Body of pancreas (tissue), 4 donors: ENCODE results near the gene CCDC120. TPM values are rescaled to one million over a fixed set of nuclear protein-coding genes. Genes with fewer than 3 reads are reported as not detected.
A peak's percentile ranks its signal among the peaks of the same experiment; 100 is the strongest.

Experiments
- ATAC-seq: fragments of 150-250 bp; one replicate; pipeline ENCODE4 v1.9.1; 2016
- DNase-seq, 4 donors: peaks; one replicate each; pipeline ENCODE4 v3.0.0-alpha.2; 2019
- H3K27ac ChIP-seq, 4 donors: fragments of 200-600 bp; sonication (generic); 1 replicate in 3 of 4; 2 replicates in 1 of 4; pipeline versions ENCODE4 v1.5.1 to v1.6.1; 2016 to 2019; ENCODE audit warnings: mild to moderate bottlenecking in 1 of 4, mixed read lengths in 1 of 4, moderate library complexity in 1 of 4
- H3K27me3 ChIP-seq, 2 donors: fragments of 200-600 bp; sonication (generic); one replicate each; pipeline ENCODE4 v1.6.0; 2016; ENCODE audit warnings: mild to moderate bottlenecking in 1 of 2
- H3K36me3 ChIP-seq, 2 donors: fragments of 200-600 bp; sonication (generic); replicated peaks in 1 of 2; 2 replicates each; pipeline ENCODE4 v1.5.1; 2016; ENCODE audit warnings: low read depth in 2 of 2; ENCODE audit not compliant: insufficient read depth in 1 of 2
- H3K4me1 ChIP-seq: fragments of 200-600 bp; sonication (generic); one replicate; pipeline ENCODE4 v1.6.0; 2016
- H3K4me3 ChIP-seq, 2 donors: fragments of 200-600 bp; sonication (generic); 1 replicate in 1 of 2; 2 replicates in 1 of 2; pipeline ENCODE4 v1.5.1; 2016 to 2019
- H3K9me3 ChIP-seq, 3 donors: fragments of 200-600 bp; sonication (generic); 1 replicate in 2 of 3; 2 replicates in 1 of 3; pipeline ENCODE4 v1.5.1; 2016
- CTCF ChIP-seq, 7 experiments: fragments of 450-650 bp in 4 of 7; fragments of 200-600 bp in 3 of 7; sonication (generic) in 3 of 7; IDR thresholded peaks; one replicate each; pipeline ENCODE4 v1.5.1; 2016 to 2019; ENCODE audit warnings: antibody characterized with exemption in 7 of 7
- POLR2A ChIP-seq, 3 donors: fragments of 450-650 bp; IDR thresholded peaks; one replicate each; pipeline ENCODE4 v1.6.1; 2016; ENCODE audit warnings: antibody characterized with exemption in 3 of 3, mild to moderate bottlenecking in 2 of 3
- WGBS, 2 donors: methylation state at CpG; one replicate each; pipeline ENCODE4 v1.1.5; 2017; 5-methylcytosine and 5-hydroxymethylcytosine counted together
- intact Hi-C: fragments of 100-400 bp; cut with DNase I; formaldehyde crosslinking; loops from one replicate; pipeline ENCODE4 v1.15.1; 2023
- total RNA-seq, 2 donors: library from RNA; depleted of rRNA; stranded (reverse); fragments of >200 nt; gene quantifications; one replicate each; pipeline ENCODE4 v1.1.0, GENCODE V29; 2016

CCDC120 gene
- total RNA-seq, result 10 to 100 TPM in 1 of 2 donors, 1 to 10 TPM in 1; 6.5 to 13.8 TPM

- peak; percentile 62 to 73 (median 68) for DNase-seq
- Histone ChIP-seq H3K36me3 (no peaks in the 10 kb centered on the region), H3K9me3 (no peaks in the 10 kb centered on the region), H3K4me1 (peaks cover 13% of the 10 kb centered on the region), H3K27ac (peak within 1 kb of the TSS; percentile 72 to 89 (median 78)), H3K4me3 (peak within 1 kb of the TSS in 1 of 2 donors; percentile 25), H3K27me3 (no peaks in the 10 kb centered on the region)
- peak; percentile 93 for ATAC-seq
- TF ChIP-seq POLR2A (IDR thresholded peaks at IDR 0.05) (peak; percentile 30 to 67 (median 67)), CTCF (IDR thresholded peaks at IDR 0.05) (no peak)
- 0% methylated on average over 1 of the region's 5 CpGs; no CpG with 5 or more reads in 1 of the 2 donors for whole genome bisulfite sequencing, 2 donors
- intact Hi-C loops, result no loop called here
Observed at GRCh38 chrX:49058794-49059193, at the start of gene CCDC120. CCDC120 (plus strand) TSS chrX:49058999; CDS start chrX:49062042, 3,043 bp downstream.

GRCh38 chrX:49019050-49019449 lies 39.7 kb upstream of the CCDC120 start:
- DNase-seq, result no peak
- intact Hi-C loops, result no loop called here
- H3K9me3 ChIP-seq, result no peaks in the 10 kb centered on the region
- no peak overlapping the region for H3K27ac ChIP-seq
- no peak for ATAC-seq
- H3K4me3 ChIP-seq, result no peak overlapping the region
- TF ChIP-seq CTCF (IDR thresholded peaks at IDR 0.05) (no peak), POLR2A (IDR thresholded peaks at IDR 0.05) (no peak)
- H3K36me3 ChIP-seq, result no peaks in the 10 kb centered on the region
- no peaks in the 10 kb centered on the region for H3K27me3 ChIP-seq
- WGBS, 2 donors, result 71 to 90% methylated on average over 1 to 2 of the region's 2 CpGs
- H3K4me1 ChIP-seq, result no peaks in the 10 kb centered on the region

- no peak overlapping the region for H3K4me3 ChIP-seq
Observed at GRCh38 chrX:49019599-49020249, 39.1 kb upstream of the CCDC120 start.

GRCh38 chrX:49029876-49030275 lies 28.9 kb upstream of the CCDC120 start:
- 76% methylated on average over 2 of the region's 6 CpGs; no CpG with 5 or more reads in 1 of the 2 donors for WGBS, 2 donors
- DNase-seq (no peak), ATAC-seq (peak; percentile 15)
- H3K27me3 ChIP-seq, result no peaks in the 10 kb centered on the region
- no peak overlapping the region for H3K27ac ChIP-seq
- intact Hi-C loops, result no loop called here
- no peak overlapping the region for H3K4me3 ChIP-seq
- peaks cover 0 to 3% of the 10 kb centered on the region in 2 donors for H3K36me3 ChIP-seq
- H3K4me1 ChIP-seq, result no peaks in the 10 kb centered on the region
- H3K9me3 ChIP-seq, result no peaks in the 10 kb centered on the region
- TF ChIP-seq CTCF (IDR thresholded peaks at IDR 0.05), result no peak

More at GRCh38 chrX:49019599-49020249, 39.1 kb upstream of the CCDC120 start:
- H3K27ac ChIP-seq, result no peak overlapping the region
- no peaks in the 10 kb centered on the region for H3K36me3 ChIP-seq
- intact Hi-C loops, result no loop called here
- no peaks in the 10 kb centered on the region for H3K27me3 ChIP-seq
- TF ChIP-seq CTCF (IDR thresholded peaks at IDR 0.05) (no peak), POLR2A (IDR thresholded peaks at IDR 0.05) (no peak)
- ATAC-seq, result no peak
- WGBS, 2 donors, result 65 to 73% methylated on average over 7 of the region's 7 CpGs
- DNase-seq, result no peak
- H3K4me1 ChIP-seq, result no peaks in the 10 kb centered on the region
- no peaks in the 10 kb centered on the region for H3K9me3 ChIP-seq

GRCh38 chrX:49030283-49030682 lies 28.5 kb upstream of the CCDC120 start:
- H3K4me1 ChIP-seq, result no peaks in the 10 kb centered on the region
- peaks cover 0 to 3% of the 10 kb centered on the region in 2 donors for H3K36me3 ChIP-seq
- WGBS, 2 donors, result 40% methylated on average over 1 of the region's 6 CpGs; no CpG with 5 or more reads in 1 of the 2 donors
- no peak overlapping the region for H3K27ac ChIP-seq
- H3K27me3 ChIP-seq, result no peaks in the 10 kb centered on the region
- ATAC-seq, result no peak
- no peak overlapping the region for H3K4me3 ChIP-seq
- DNase-seq, result no peak
- intact Hi-C loops, result no loop called here
- TF ChIP-seq CTCF (IDR thresholded peaks at IDR 0.05) (no peak), POLR2A (IDR thresholded peaks at IDR 0.05) (no peak)
- no peaks in the 10 kb centered on the region for H3K9me3 ChIP-seq
